Measurements from ENCODE around the gene A2M.

The A2M gene

DNA sequence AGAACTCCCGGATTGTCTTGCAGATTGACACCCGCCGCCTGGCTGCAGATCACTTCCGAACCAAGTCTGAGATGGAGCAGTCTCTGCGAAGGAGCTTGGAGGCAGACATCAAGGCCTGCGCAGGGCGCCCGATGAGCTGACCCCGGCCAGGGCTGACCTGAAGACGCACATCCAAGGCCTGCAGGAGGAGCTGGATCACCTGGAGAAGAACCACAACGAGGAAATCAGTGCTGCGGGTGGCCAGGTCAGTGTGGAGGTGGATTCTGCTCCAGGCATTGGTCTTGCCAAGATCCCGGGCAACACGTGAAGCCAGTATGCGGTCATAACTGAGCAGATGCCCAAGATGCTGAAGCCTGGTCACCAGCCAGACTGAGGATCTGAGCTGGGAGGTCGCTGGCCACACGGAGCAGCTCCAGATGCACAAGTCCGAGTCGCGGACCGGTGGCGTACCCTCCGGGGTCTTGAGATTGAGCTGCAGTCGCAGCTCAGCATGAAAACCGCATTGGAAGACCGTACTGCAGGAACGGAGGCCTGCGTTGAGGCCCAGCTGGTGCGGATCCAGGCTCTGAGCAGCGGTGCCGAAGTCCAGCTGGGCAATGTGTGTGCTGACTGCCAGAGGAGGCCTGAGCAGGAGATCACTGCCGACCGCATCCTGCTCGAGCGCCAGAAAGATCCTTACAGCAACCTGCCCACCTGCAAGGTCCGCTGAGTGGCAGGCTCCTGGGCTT, 12.4 kb upstream of the A2M start:
- TF ChIP-seq CTCF (IDR thresholded peaks at IDR 0.05) = no peak

- no peak for TF ChIP-seq CTCF (IDR thresholded peaks at IDR 0.05)
Measured at GRCh38 chr12:9127484-9127883, 11.8 kb upstream of the A2M start.

DNA sequence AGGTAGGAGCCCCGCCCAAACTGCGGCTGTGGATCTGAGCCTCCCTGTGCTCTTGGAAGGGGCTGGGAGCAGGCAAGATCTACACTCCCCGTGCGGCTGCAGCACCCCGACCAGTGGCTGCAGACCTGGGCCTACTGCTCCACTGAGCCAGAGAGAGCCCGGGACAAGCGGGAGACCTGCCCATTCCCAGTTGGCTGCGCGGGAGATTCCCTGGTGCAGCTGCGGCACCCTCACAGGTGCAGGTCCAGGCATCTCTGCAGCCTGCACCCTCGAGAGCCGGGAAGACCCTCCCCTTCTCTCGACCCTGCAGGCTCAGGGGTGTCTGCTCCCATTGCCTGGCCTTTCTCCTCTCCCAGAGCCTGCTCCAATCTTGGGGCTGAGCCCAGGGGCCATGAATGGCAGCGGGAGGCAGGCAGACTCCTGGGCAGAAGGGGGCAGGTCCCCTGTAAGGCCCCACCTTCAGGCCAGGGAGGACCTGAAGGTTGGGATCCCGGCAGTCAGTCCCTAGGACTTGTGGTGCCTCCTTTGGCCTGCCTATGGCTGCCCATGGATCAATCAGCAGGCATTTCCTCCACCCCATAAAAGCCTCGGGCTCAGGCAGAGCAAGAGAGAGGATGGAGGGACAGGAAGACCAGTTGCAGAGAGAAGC, 8.8 kb upstream of the A2M start:
- no peak for TF ChIP-seq CTCF (IDR thresholded peaks at IDR 0.05)

DNA sequence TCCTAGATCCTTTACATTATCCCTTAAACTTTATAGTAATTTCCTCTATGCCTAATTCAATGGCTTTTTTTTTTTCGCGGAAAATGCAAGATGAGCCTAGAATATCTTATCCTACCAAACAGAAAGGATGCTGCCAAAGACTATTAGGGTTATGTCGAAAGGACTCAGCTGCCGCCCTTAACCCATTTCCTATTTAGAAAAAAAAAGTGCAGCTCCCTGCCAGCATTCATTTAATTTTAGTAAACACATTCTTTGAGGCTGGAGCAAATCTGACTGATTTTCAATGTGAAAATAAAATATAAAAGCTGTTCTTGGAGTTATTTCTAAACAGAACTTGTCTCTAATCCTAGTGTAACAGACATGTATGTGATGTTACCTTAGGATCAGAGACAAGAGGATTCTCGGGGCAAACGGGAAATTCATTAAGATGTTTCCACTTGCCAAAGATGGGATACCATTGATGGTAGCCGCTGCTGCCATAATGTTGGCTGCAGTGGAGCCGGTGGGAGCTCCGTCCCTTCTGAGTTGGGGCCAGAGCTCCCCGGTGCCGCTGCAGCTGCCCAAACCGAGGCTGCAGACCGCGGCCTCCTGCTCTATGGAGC, 8.2 kb upstream of the A2M start:
- no peak for TF ChIP-seq CTCF (IDR thresholded peaks at IDR 0.05)

DNA sequence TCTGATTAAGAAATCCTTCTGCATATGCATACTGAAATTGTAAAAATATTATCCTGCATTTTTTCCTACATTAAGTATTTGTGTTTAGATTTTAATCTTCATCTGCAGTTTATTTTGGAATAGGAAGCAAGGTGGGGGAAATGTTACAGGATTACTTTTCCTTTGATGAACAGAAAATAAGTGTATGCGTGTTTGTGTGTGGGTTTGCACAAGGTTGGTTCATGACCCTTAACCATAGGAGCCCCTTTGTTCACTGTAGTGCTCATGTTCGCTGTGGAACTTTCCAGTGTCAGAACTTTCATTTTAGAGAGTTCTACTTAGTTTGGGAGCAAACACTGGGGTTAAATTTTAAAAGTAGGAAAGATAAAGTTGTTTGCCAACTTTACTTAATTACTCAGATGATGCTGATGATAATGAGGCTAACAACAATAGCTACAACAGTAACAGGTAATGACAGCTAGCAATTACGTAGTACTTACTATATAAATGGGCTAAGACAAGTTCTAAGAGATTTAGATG, 6.4 kb upstream of the A2M start:
- TF ChIP-seq CTCF (IDR thresholded peaks at IDR 0.05) = no peak

DNA sequence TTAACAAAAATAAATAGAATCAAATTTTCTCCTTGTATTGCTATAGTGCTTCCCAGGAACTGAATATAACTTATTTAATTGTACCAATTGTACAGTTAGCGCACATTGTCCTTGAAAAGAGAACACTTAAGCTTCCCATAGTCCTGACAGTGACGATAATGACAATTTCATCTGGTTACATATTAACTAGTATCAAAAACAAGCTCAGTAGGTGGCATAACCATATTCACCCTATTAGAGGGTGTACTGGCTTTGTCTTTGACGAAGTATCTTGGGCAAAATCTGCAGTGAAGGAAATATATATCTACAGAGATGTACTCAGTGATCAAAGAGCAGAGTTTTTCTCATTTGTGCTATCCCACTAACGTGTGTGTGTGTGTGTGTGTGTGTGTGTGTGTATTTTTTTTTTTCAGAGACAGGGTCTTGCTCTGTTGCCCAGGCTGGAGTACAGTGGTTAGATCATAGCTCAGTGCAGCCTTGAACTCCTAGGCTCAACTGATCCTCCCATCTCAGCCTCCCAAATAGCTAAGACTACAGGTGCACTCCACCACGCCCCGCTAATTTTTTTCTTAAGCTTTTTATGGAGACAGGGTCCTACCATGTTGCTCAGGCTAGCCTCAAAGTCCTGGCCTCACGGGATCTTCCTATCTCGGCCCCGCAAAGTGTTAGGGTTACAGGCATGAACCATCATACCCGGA, 4.9 kb upstream of the A2M start:
- no peak for TF ChIP-seq CTCF (IDR thresholded peaks at IDR 0.05)

DNA sequence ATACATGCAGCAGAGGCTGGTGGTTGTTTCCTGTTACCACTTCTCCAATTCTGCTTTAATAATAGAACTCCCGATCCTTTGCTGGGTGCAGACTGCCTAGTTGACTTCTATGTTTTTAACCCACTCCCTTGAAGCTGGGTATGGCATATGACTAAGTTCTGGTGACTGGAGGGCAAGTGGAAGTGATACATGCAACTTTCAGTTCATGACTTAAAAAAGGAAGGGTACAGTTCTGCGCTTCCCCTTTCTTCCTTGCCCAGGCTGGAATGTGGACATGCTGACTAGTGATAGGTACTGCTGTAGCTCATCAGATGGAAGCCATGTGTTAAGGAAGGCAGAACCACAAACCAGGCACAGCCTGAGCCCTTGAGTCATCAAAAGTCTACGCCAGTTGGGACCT, 2.4 kb upstream of the A2M start:
- TF ChIP-seq CTCF (IDR thresholded peaks at IDR 0.05) = no peak

Data from LNCAP (cell line).